ENCODE results near the gene KLK10. TPM values are rescaled to one million over a fixed set of nuclear protein-coding genes. Genes with fewer than 3 reads are reported as not detected.

The KLK10 gene
- total and polyA plus RNA-seq, 10 of the 15 experiments (the other 5 are each of a cell fraction or from before 2014, with no cell fraction given) = not detected

GRCh38 chr19:51000981-51001380 lies 18.5 kb downstream of the KLK10 start:
- Histone ChIP-seq H2AFZ (ENCODE audit: control insufficient read depth, low read depth, low read length) (no peak overlapping the region), H3K27ac (ENCODE audit: control insufficient read depth, insufficient read depth) (no peak overlapping the region), H3K79me2 (ENCODE audit: control insufficient read depth, insufficient read depth, low read length) (no peaks in the 10 kb centered on the region), H3K4me3 (no peak overlapping the region), H3K4me2 (ENCODE audit: control insufficient read depth, insufficient read depth) (no peak overlapping the region), H3K9me3 (replicated peaks; ENCODE audit: control insufficient read depth, insufficient read depth, low read length) (no peaks in the 10 kb centered on the region), H3K9ac (ENCODE audit: control insufficient read depth, insufficient read depth, low read length) (no peak overlapping the region), H3K27me3 (replicated peaks in 1 of 2; ENCODE audit: control insufficient read depth in 2 of 2, insufficient read depth in 2 of 2, low read length in 1 of 2) (no peaks in the 10 kb centered on the region; a peak in 1 of 4 replicates), H3K36me3 (ENCODE audit: control insufficient read depth in 2 of 2, insufficient read depth in 2 of 2, low read length in 1 of 2) (no peaks in the 10 kb centered on the region), H3K4me1 (ENCODE audit: control insufficient read depth, insufficient read depth, low read length) (no peaks in the 10 kb centered on the region), H4K20me1 (ENCODE audit: control insufficient read depth, insufficient read depth) (no peaks in the 10 kb centered on the region)
- intact Hi-C loops (cut with micrococcal nuclease; ENCODE audit: unreplicated experiment) = no loop called here
- DNase-seq (ENCODE audit: low read depth, low spot score) = no peak
- no peak for ATAC-seq
- ChIA-PET RAD21 (ENCODE audit: unreplicated experiment) (no interaction called here), POLR2A (no interaction called here), CTCF (no interaction called here), SMC1A (ENCODE audit: uncharacterized antibody, unreplicated experiment) (no interaction called here)
- no peak for FAIRE-seq
- in situ Hi-C loops (cut with MboI) = no loop called here
- no TSS peak for BruUV-seq (replicated peaks)
- 49% methylated on average over 16 of the region's 16 CpGs for WGBS (ENCODE audit: insufficient coverage, insufficient replicate concordance, low lambda C conversion rate, missing lambda C conversion rate)
- no peak for TF ChIP-seq CREB1 (IDR thresholded peaks at IDR 0.05; ENCODE audit: low read depth)

- no peaks in the 10 kb centered on the region for H3K79me2 ChIP-seq (ENCODE audit: control insufficient read depth, insufficient read depth, low read length)
- SMC1A ChIA-PET (ENCODE audit: uncharacterized antibody, unreplicated experiment) = no interaction called here
- no peak overlapping the region for H3K4me2 ChIP-seq (ENCODE audit: control insufficient read depth, insufficient read depth)
- H3K4me1 ChIP-seq (ENCODE audit: control insufficient read depth, insufficient read depth, low read length) = no peaks in the 10 kb centered on the region
- intact Hi-C loops (cut with micrococcal nuclease; ENCODE audit: unreplicated experiment) (no loop called here), in situ Hi-C loops (cut with MboI) (no loop called here)
- POLR2A ChIA-PET = no interaction called here
- no peak overlapping the region for H2AFZ ChIP-seq (ENCODE audit: control insufficient read depth, low read depth, low read length)
- 45% methylated on average over 10 of the region's 10 CpGs for WGBS (ENCODE audit: insufficient coverage, insufficient replicate concordance, low lambda C conversion rate, missing lambda C conversion rate)
- no peak for DNase-seq (ENCODE audit: low read depth, low spot score)
- H3K9me3 ChIP-seq (replicated peaks; ENCODE audit: control insufficient read depth, insufficient read depth, low read length) = no peaks in the 10 kb centered on the region
- no peak for ATAC-seq
- no TSS peak for BruUV-seq (replicated peaks)
- no peaks in the 10 kb centered on the region; a peak in 1 of 4 replicates for H3K27me3 ChIP-seq (replicated peaks in 1 of 2; ENCODE audit: control insufficient read depth in 2 of 2, insufficient read depth in 2 of 2, low read length in 1 of 2)
- H3K27ac ChIP-seq (ENCODE audit: control insufficient read depth, insufficient read depth) = no peak overlapping the region
- CTCF ChIA-PET = no interaction called here
- no peak for TF ChIP-seq SP1 (IDR thresholded peaks at IDR 0.05; ENCODE audit: low read depth, low read length)
- TF ChIP-seq BCLAF1 (IDR thresholded peaks at IDR 0.05) = no peak
- TF ChIP-seq ATF7 (IDR thresholded peaks at IDR 0.05; ENCODE audit: low read depth) = no peak
- no peak for TF ChIP-seq PKNOX1 (IDR thresholded peaks at IDR 0.05)
- H3K9ac ChIP-seq (ENCODE audit: control insufficient read depth, insufficient read depth, low read length) = no peak overlapping the region
- FAIRE-seq = no peak
- RAD21 ChIA-PET (ENCODE audit: unreplicated experiment) = no interaction called here
- H3K36me3 ChIP-seq (ENCODE audit: control insufficient read depth in 2 of 2, insufficient read depth in 2 of 2, low read length in 1 of 2) = no peaks in the 10 kb centered on the region
- no peak overlapping the region for H3K4me3 ChIP-seq
- no peaks in the 10 kb centered on the region for H4K20me1 ChIP-seq (ENCODE audit: control insufficient read depth, insufficient read depth)
Observed at GRCh38 chr19:51000426-51000825, 19.1 kb downstream of the KLK10 start.

Data from GM12878 (cell line).